ENCODE data around the gene TFCP2L1.

TFCP2L1 gene

DNA sequence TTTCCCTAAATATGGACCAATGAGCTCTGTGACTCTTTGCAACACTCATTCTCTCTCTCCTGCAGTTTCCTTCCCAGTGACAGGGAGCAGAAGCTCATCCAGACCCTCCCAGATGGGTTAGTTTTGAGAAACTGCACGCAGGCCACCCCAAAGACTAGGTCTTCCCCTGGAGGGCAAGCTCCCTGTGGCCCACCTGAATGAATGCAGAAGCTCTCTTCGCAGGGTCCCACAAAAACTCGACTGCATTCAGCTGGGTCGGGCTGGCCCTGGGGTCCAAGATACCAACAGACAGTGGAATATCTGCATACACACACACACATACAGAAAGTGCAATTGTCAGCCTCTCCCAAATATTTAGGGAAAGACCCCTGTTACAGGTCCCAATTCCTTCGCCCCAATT lies 37.0 kb downstream of the TFCP2L1 start:
- DNase-seq (ENCODE audit: low read depth): no peak
- no peak overlapping the region for H3K4me3 ChIP-seq (ENCODE audit: low read depth, low read length)
- TF ChIP-seq, protein P1, sequence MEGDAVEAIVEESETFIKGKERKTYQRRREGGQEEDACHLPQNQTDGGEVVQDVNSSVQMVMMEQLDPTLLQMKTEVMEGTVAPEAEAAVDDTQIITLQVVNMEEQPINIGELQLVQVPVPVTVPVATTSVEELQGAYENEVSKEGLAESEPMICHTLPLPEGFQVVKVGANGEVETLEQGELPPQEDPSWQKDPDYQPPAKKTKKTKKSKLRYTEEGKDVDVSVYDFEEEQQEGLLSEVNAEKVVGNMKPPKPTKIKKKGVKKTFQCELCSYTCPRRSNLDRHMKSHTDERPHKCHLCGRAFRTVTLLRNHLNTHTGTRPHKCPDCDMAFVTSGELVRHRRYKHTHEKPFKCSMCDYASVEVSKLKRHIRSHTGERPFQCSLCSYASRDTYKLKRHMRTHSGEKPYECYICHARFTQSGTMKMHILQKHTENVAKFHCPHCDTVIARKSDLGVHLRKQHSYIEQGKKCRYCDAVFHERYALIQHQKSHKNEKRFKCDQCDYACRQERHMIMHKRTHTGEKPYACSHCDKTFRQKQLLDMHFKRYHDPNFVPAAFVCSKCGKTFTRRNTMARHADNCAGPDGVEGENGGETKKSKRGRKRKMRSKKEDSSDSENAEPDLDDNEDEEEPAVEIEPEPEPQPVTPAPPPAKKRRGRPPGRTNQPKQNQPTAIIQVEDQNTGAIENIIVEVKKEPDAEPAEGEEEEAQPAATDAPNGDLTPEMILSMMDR (IDR thresholded peaks at IDR 0.05; ENCODE audit: insufficient read depth, low read depth, low read length, missing control alignments): no peak

DNA sequence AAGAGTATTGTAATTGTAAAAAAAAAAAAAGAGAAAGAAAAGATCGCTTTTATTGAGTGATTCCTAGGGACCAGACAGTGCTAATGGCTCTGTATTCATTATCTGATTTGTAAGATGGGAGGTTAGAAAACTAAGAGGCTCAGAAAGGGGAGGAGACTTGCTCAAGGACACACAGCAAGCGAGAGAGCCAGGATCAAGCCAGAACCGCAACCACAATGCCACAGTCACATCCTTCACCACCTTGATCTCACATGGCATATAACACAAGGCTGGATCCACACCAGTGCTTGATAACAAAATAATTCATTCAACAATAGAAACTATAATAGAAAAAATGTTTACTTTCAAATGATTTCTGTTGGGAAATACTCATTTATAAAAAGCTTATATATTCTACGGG lies 37.5 kb downstream of the TFCP2L1 start:
- DNase-seq (ENCODE audit: low read depth): no peak
- no peak overlapping the region for H3K4me3 ChIP-seq (ENCODE audit: low read depth, low read length)
- TF ChIP-seq, protein P1 (IDR thresholded peaks at IDR 0.05; ENCODE audit: insufficient read depth, low read depth, low read length, missing control alignments): no peak

DNA sequence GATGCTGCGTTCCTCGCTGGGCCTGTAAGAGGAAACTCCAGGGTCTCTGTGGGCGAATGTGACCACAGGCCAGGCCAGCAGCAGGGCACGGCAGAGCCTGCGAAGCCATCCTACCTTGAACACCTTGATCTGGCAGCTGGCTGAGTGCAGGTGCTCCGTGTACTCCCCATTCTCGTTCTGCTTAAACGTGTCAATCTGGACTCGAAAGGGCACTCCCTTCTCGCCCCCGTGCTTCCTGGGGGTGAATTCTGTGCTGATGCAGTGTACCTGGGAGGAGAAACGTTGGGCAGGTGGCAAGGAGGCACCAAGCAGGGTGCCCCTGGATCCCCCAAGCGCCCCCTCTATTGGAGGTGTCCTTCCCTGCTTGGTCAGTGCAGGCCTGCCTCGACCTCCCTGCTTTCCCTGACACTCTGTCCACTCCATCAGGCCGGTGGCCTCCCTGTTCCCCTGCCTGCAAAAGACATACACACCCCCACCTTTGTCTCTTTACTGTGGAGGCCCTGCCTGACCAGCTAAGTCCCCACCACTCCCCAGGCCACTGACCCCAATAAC lies 38.2 kb downstream of the TFCP2L1 start:
- DNase-seq (ENCODE audit: low read depth): no peak
- H3K4me3 ChIP-seq (ENCODE audit: low read depth, low read length): no peak overlapping the region
- TF ChIP-seq, protein P1 (IDR thresholded peaks at IDR 0.05; ENCODE audit: insufficient read depth, low read depth, low read length, missing control alignments): no peak

DNA sequence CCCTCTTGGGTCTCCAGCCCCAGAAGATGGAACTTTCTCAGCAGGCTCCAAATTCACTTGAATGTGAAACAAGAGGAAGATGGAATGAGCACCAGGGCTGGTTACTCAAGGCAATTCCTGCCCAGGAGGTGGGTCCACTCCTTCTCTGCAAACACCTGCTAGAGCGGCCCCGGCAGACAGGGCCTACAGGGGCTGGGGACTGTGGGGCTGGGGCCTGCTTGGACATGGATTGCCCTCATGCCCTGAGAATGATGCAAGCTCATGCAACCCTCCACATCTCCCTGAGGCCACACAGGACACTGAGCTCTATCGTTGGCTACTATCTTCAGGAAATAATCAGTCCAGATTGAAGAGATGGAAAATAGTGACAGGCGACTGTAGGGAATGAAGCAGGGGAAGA lies 39.1 kb downstream of the TFCP2L1 start:
- no peak overlapping the region for H3K4me3 ChIP-seq (ENCODE audit: low read depth, low read length)
- DNase-seq (ENCODE audit: low read depth): no peak
- TF ChIP-seq, protein P1 (IDR thresholded peaks at IDR 0.05; ENCODE audit: insufficient read depth, low read depth, low read length, missing control alignments): no peak

DNA sequence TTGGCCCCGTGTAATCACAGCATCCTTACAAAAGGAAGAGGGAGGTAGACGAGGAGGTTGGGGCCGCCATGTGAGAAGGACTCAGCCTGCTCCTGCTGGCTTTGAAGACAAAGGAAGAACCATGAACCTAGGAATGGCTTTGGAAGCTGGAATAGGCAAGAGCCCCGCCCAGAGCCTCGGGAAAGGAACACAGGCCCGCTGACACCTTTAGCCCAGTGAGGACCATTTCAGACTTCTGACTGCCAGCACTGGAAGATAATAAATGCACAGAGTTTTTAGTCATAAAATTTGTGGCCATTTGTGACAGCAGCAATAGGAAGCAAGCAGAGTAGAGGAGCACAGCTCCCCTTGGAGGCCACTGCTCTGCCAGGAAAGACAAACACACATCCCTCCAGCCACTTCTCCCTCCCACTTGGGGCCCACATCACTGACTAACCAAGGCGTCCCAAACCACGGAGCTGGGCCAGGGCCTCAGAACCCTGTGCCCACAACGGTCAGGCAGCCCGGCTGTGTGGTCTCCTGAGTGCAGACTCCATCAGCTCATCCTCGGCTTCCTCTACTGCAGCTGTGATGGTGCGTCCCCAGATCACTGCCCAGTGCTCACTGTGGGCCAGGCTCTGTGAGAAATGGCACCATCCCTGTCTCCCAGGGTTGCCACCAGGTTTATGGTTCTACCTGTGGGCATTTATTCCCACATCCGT lies 39.7 kb downstream of the TFCP2L1 start:
- DNase-seq (ENCODE audit: low read depth): no peak
- TF ChIP-seq, protein P1 (IDR thresholded peaks at IDR 0.05; ENCODE audit: insufficient read depth, low read depth, low read length, missing control alignments): no peak
- no peak overlapping the region for H3K4me3 ChIP-seq (ENCODE audit: low read depth, low read length)

DNA sequence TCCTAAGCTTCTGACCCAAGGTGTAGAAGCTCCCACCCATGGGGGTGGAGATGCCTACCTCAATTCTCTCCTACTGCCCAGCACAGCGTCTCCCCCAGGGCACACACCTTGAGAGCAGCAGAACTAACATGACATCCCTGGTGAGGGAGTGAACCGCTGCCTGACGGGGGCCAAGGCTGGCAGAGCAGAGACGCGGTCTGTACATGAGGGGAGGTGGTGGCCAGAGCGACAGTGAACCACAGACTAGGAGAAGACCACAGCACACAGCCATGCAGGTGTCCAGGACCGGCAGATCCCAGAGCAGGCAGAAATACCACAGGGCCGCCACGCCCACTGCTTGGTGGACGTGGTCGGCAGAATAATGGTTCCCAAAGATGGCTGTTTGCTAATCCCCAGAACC lies 40.4 kb downstream of the TFCP2L1 start:
- TF ChIP-seq, protein P1 (IDR thresholded peaks at IDR 0.05; ENCODE audit: insufficient read depth, low read depth, low read length, missing control alignments): no peak
- no peak for DNase-seq (ENCODE audit: low read depth)
- no peak overlapping the region for H3K4me3 ChIP-seq (ENCODE audit: low read depth, low read length)
